HG02588 (cell line): ENCODE measurements around the gene NUP93.
"Not testable (repeated sequence)": the region's sequence is repeated elsewhere in the genome, so short reads cannot be mapped to it uniquely, and the experiment has no call there.

ENCODE experiments used
- ATAC-seq: cut with Tn5 transposase; IDR thresholded peaks from one replicate; pipeline ENCODE4 v1.9.1; 2021; ENCODE audit warnings: mild to moderate bottlenecking, moderate library complexity; ENCODE audit not compliant: unreplicated experiment

NUP93 gene

DNA sequence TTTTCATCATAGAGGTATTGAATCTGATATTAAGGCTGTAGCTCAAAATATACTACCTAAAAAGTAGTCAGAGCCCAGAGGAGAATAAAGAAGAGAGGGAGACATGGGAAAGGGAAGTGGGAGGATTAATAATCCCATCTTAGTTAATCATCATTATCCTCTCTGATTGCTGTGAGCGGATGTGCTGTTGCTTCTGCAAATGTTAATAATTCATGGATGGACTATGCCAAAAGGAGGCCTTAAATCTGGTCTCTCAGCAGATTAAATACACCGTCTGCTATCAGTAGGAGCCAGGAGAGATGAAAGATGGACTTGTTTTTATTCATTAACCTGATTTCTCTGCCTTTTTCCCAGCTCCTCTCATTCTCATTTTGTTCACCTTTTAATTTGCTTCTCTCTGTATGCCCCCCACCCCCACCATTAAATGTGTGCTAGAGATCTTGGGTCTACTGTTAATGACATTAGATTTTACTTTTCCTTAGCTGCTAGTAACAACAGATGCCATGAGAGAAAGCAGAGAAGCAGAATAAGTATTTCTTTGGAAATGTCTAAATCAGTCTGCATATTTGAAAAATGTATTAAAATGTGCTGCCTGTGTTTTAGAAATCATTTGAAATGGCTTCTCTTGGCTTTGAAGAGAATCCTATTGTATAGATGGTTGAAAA is 44.2 kb downstream of the NUP93 start:
- ATAC-seq: no peak

DNA sequence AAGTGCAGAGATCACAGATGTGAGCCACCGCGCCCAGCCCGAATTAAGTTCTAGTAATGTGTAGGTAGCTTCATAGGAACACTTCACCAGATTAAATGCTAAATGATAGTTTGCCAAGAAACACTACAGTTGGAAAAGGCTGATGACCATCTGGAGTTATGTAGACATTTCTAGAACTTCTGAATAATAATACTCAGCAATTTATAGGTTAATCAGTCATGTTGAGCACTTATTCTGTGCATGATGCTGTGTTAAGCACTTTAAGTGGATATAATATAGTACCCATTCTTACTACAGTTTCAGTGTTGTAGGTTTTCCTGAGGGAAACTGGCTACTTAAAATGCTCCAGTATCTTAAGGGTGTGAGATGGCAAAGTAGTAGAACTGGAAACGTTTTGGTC is 45.2 kb downstream of the NUP93 start:
- no peak for ATAC-seq

DNA sequence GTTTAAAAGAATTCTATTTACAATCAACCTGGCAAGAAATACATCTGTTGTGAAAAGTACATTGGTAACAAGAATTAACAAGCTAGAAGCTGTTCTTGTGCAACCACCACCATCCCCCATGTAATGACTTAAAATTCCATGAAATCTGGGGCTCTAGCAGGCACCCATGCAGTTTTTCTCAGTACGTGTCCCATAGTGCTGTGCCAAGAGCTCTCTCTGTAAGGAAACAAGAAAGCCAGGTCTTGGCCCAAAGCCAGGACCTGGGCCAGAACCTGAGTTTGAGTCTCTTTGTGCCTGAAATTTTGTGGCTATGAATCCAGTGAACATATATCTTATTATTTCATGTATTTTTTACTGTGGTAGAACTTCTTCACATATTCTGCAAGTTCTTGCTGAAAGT is 46.6 kb downstream of the NUP93 start:
- no peak for ATAC-seq

DNA sequence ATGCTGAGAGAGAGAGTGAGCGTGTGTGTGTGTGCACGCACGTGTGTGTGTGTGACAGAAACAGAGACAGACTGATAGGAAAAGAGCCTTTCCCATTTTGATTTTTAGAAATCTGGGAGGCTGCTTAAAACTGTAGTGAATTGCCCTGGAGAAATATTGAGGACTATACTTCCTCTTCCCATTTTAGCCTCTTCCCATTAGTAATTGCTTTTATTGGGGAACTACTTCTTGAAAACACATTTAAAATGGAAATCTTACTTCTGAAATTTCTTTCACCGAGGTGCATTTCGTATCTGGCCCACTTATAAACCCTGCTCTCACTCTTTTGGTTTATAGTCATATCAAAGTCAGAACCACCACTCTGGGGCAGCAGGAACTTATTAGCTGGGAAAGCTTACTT is 47.1 kb downstream of the NUP93 start:
- no peak for ATAC-seq

DNA sequence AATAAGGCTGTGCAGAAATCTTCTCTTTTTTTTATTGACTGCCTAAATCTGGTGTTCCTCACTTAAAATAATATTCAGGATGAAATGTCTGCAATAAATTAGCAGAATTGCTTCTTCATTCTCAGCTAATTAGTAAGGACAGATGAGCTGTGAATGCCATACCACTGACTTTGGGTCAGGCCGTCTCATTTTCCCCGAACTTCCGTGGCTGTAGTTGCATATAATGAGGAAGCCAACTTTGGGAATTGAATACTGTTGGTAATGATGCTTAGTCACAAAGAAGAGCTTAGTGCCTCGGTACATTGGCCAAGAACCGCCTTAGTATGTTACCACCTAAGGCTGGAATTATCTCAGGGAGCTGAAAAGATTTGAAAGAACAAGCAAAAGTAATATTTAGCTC is 47.6 kb downstream of the NUP93 start:
- no peak for ATAC-seq

DNA sequence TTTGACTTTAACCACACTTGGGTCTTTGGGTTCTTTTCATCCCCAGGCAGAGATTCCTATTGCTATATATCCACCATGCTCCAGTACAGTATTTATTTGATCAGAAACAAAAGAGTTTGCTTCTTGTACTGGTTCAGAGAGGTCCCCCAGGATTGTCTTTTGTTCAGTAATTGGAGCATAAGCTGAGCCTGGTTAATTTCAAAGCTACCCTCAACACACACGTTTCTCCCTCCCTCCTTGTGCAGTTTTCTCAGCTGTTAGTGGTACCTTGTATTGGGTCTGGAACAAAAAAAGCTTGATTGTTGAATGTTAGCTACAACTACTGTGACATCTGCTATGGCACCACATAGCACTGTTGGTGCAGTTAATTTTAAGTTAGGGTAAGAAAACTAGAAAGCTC is 50.0 kb downstream of the NUP93 start:
- no peak for ATAC-seq

DNA sequence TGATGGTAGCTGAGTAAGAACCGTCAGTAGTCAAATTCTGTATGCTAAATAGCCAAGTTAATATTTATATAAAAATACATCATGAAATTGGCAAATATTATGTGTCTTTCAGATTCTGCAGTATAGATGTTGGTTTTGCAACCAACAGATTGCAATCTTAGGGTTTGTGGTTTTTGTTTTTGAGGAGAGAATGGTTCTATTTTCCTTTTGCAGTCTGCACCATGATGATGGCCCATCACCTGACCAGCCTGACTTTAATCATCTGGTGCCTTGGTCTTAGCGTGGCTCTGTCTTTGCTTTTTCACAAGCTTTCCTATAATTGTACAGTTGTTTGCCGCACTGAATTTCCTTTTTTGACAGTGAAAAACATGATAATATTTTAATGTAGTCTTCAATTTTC is 50.7 kb downstream of the NUP93 start:
- ATAC-seq: no peak

DNA sequence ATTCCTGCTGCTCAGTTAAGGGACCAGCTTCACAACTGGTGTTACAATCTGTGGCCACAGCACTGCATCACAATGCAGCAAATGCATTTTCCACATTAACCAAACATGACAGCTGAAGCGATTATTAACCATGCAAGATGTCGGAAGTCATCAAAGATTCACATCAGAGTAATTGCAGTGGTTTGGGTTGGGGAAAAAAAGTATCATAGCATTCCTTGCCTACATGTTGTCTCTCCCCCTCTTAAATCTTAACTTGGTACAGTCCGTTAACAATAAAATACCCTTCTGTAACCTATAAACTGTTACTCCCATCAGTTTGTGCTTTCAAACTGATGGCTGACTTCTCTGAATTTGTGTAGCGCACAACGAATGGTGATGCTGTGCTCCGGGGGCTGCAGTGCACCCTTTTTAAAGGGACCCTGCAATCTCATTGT is 51.6 kb downstream of the NUP93 start:
- ATAC-seq: no peak

DNA sequence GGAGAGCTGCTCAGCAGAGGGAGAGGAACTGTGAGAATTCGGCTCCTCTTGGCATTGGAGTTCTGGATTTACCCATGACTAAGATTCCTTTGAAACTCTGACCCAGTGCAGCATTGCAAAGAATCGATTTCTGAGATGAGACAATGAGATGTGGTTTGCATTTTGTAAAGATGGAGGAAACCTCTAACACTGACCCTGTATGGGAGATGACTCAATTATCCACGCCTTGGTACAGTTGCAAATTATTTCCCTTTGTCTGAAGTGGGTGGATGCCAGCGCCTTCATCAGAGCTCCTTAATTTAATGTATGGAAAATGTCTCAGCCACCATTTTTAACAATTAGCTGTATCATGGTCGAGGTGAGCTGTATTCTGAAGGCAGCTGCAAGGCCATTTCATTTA is 53.4 kb downstream of the NUP93 start:
- no peak for ATAC-seq

DNA sequence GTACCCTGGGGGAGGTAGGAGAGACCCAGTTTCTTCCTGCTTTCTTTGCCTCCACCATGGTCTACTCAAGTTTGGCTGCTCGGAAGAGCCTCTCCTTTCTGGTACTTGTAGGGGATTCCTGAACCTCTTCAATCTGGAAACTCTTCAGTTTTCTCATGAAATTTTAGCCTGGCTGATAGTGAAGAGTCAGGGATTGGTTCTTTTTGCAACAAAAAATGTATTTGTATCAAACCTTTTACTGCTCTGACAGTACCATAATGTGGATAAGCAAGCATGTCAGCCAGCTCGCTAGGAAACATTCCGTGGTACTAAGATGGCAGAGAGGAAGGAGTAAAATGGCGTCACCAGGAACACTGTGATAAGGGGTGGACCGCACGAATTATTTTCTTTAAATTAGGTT is 55.4 kb downstream of the NUP93 start:
- ATAC-seq: no peak

DNA sequence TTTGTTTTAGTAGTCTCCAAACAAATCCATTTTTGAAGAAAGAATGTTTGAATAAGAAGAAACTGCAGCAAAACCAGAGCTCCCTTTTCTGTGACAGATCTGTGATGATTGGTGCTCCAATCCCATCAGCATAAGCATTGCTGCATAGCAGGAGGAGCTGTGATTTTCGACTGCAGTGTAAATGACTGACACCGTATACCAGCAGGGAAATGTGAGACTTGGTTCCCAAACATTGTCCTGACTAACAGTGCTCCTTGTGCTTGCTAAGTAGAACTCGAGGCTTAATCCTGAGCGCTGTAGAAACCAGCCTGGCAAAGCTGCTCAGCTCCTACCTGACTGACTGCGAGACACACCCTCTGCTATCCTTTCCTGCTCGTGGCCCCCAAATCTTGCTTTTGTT is 57.2 kb downstream of the NUP93 start:
- ATAC-seq: no peak

DNA sequence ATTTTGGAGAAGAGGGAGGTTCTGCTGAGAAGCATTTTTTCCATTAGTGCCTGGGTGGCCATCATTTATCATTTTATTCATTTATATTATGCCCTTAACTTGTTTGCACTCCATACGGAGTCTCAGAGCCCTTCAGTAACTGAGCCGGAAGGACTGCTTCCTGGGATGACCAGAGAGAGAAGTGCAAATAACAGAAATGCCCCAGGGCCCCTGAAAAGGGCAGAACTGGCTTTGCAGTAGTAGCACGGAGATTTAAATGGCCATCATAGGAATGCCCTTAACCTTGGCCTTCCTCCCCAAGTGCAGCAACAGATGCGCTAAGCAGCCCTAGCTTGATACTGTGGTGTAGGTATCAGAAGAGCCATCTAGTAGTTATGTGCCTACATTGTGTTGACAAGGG is 58.5 kb downstream of the NUP93 start:
- ATAC-seq: no peak

DNA sequence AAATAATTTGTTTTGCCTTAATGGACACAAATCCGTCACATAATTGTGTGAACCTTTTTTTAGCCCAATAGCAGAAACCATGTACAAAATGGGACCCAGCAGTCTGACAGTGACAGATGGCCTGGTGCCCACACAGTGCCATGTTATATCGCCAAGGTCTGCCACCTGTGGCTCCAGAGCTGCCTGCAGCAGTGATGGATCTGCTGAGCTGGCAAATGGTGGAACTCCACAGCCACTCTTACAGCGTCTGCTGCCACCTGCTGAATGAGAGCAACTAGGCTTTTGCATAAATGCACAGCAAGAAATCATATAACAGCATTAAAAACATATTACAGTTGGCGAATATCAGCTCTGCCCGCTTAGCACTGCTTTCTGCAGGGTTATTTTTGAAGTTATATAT is 59.4 kb downstream of the NUP93 start:
- no peak for ATAC-seq

DNA sequence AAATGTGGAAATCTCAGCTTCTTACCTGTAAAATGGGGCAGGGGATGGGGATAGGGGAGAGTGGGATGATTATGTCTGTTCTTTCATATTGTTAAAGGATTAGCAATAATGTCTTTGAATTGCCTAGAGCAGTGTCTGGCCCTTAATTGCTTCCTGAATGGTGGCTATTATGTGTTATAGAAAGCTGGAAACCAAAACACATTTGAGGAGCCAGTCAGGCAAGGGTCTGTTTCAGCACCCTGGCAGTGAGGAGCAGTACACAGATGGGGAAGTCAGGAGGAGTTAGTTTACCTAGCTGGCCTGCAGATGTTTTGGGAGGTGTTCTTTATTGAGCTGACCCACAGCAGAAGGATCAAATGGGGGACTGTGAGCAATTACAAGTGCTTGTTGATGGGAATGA is 63.0 kb downstream of the NUP93 start:
- no peak for ATAC-seq

DNA sequence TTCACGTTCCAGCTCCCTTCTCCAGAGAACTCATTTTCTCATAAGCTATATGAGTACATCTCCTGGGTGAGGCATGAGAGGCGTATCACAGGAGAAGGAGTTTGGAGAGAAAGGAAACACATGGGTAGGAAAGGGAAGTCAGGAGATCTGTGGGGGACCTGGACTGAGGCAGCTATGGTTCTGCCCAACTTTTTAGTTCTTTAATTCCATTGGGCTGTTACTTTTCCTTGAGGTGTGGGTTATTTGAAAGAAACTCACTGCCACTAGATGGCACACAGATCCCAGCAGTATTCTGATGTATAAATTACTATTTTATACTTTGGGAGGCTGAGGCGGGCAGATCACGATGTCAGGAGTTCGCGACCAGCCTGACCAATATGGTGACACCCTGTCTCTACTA is 63.6 kb downstream of the NUP93 start:
- ATAC-seq: no peak

DNA sequence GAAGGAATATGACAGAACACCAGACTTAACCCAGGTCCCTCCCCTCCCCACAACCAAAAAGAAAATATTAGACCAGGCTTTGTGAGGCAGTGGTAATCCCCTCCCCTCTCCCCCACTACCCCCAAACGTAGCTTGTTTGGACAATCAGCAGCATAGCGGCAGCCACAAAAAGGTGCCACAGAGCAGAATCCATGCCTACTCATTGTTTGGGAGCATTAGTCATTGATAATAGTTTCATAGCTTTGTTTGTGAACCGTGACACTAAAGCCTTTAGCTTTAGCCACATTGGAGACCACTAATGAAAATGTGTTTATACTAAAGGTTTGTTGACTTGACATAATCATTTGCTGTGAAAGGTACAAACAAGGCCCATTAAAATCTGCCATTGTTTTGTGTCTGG is 65.1 kb downstream of the NUP93 start:
- no peak for ATAC-seq

DNA sequence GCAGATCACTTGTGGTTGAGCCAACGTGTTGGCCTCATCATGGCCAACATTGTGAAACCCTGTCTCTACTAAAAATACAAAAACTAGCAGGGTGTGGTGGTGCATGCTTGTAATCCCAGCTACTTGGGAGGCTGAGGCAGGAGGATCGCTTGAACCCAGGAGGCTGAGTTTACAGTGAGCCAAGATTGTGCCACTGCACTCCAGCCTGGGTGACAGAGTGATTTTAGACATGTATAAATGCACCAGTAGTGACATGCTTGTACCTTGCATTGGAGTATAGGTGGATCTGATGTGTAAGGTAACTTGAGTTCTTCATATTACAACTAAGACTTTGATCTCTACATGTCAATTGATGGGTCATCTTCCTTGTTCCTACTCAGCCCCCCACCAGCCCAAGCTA is 67.1 kb downstream of the NUP93 start:
- ATAC-seq: not testable (repeated sequence)

DNA sequence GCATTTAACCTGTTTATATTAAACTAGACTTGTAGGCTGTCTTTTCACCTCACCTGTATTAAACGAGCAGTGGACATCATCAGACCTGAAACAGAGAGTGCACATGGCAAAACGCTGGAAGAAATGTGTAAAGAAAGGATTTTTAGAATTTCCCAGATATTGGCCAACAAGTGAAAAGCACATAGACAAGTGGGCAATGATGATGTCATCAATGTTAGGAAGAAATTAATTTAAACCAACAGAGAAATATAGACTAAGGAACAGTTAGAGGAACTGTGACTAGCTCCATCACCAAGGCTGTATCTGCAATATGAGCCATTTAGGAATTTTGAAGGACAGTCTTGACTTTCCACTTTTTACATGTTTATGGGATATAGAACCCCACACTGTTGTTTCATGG is 67.9 kb downstream of the NUP93 start:
- ATAC-seq: no peak

DNA sequence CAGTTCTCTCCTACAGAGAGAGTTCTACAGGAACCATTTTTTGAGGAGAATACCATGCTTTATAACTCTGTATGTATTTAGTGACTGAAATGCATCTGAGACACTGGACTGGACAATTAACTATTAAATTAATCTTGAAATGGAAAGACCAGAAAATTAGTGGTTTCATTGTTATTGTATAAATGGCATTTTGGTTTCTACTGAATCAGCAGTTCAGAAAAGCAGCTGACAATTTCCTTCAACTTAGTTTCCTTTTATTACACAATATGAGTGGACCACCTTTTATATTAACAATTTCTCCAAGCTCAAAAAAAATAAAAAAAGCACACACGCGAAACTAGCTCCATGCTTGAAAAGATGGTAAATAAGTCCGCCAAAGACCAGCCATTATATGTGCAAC is 69.0 kb downstream of the NUP93 start:
- ATAC-seq: no peak

DNA sequence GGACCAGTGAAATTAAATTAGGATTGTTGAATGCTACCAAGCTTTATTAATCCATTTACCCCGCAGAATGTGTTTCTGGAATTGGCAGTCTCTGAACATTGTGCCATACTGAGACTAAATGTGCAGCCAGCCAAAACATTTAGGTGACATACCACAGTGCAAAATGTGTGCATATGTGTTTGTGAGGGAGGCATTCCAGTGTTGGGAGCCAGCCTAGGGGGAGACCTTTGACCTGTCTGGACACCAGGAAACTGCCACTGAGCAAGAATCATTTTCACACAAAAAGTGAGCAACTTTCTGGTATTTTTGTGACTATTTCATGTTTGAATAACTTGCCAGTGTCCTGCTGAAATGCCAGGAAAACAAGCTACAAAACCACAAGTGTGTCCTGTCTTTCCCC is 70.4 kb downstream of the NUP93 start:
- ATAC-seq: no peak

DNA sequence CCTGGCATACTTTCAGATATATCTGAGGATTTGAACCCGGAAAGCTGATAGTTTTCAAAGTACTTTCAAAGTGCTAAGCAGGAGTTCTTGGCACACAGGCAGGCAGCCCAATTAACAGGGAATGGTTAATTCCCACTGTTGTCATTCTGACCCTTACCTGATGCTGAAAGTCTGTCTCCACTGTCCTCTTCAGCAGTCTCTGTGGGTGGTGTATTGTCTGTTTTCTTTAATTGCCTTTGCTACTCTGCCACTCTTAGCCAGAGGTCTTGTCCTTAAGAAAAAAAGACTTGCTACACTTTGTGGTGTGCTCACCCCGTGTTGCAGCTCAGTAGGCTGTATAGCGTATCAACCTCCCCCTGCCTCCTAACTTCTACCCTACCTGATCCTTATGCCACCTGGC is 71.8 kb downstream of the NUP93 start:
- ATAC-seq: no peak

DNA sequence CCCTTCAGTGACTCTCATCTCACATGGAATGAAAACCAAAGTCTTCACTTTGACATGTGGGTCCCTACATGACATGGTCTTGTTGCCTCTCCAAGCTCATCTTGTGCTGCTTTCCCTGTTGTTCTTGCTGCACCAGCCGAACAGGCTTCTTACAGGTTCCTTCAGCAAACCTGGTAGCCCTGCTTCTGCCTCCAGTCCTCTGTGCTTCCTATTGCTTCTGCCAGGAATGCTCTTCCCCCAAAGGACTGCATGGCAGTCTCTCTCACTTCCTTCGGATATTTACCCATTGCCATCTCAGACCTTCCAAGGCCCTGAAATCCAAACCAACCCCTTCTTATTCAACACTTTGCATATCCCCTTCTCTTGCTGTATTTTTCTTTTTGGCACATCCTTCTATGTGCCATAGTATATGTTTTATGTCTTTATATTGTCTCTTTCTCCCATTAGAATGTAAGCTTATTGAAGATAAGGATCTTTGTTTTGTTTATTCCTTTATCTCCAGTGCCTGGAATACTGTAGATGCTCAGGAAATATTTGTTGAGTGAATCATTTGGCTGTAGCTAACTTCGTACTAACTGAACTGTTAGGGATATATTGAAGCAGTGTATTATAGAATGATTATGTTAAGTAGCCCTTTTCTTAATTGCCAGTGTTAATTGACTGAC is 77.2 kb downstream of the NUP93 start:
- no peak for ATAC-seq

DNA sequence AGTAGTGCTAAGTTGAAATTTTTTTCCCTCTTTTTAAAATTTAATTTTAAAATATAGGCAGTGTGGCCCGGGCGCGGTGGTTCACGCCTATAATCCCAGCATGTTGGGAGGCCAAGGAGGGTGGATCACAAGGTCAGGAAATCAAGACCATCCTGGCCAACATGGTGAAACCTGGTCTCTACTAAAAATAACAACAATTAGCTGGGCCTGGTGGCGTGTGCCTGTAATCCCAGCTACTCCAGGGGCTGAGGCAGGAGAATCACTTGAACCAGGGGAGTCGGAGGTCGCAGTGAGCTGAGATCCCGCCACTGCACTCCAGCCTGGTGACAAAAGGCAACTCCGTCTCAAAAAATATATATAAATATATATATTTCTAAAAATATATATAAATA is 77.7 kb downstream of the NUP93 start:
- not testable (repeated sequence) for ATAC-seq
